Endometrial microvascular endothelial cells (primary cell): ENCODE data around the gene ORAI2. TPM values are rescaled to one million over a fixed set of nuclear protein-coding genes. Genes with fewer than 3 reads are reported as not detected.
"Not testable (repeated sequence)": the region's sequence is repeated elsewhere in the genome, so short reads cannot be mapped to it uniquely, and the experiment has no call there.

Experiments
- in situ Hi-C: cut with HindIII; loops from 2 replicates; pipeline ENCODE4 v1.10.0; 2017; ENCODE audit warnings: low sequenced_read_pairs, low pct_unique_long_range_greater_than_20kb; ENCODE audit errors: inconsistent ontology term
- total RNA-seq: library from RNA; depleted of rRNA; stranded (reverse); fragments of >200 nt; gene quantifications from one replicate; pipeline ENCODE4 v1.2.3, GENCODE V29; 2015; ENCODE audit errors: inconsistent ontology term

The ORAI2 gene
- total RNA-seq, 1 donor from 2014 or later, result 65.0 TPM

DNA sequence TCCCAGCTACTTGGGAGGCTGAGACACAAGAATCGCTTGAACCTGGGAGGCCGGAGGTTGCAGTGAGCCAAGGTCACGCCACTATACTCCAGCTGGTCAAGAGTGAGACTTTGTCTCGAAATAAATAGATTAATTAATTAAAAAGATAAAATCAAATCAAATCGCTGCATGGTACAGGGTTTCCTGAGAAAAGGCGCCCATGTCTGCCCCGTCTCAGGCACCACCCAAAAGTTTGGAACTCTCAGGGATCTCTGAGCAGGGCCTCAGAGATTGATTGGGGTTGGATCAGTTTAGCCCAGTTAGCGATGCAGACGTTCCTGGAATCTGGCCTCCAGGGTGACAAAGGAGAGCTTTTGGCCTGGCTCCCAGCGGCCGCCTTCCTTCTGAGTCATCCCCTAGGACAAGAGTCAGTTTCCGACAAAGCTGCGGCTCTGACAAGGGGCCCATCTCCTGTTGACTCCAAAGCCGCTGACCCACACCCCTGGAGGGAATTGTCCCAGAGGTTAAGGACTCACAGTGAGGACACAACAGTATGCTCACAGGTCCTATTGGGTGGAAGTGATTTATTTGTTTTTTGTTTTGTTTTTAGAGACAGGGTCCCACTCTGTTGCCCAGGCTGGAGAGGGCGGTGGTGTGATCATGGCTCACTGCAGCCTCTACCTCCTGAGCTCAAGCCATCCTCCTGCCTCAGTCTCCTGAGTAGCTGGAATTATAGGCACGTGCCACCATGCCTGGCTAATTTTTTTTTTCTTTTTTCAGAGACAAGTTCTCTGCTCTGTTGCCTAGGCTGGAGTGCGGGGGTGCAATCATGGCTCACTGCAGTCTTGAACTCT is 6.8 kb downstream of the ORAI2 start:
- in situ Hi-C loops, result no loop called here

DNA sequence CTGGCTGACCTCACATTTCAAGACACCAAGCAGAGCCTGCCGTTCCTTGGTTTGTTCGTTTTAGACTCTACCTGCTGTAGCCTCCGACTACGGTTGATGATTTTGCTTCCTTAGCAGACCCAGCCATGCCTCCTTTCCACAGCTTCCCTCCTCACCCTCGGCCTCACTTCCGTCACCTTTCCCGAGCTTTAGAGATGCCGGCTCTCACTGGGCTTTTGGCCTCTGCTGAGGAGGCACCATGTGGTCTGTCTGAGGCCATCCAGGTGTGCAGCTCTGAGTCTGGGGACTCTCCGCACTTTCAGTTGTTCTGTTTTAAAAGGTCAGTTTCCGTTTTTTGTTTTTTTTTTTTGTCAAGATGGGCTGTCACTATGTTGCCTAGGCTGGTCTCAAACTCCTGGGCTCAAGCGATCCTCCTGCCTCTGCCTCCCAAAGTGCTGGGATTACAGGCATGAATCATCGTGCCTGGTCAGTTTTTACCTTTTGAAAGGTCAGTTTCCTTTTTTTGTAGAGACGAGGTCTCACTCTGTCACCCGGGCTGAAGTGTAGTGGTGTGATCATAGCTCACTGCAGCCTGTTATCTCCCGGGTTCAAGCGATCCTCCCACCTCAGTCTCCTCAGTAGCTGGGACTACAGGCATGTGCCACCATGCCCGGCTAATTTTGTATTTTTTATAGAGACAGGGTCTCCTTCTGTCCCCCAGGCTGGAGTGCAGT is 11.7 kb downstream of the ORAI2 start:
- in situ Hi-C loops, result no loop called here

DNA sequence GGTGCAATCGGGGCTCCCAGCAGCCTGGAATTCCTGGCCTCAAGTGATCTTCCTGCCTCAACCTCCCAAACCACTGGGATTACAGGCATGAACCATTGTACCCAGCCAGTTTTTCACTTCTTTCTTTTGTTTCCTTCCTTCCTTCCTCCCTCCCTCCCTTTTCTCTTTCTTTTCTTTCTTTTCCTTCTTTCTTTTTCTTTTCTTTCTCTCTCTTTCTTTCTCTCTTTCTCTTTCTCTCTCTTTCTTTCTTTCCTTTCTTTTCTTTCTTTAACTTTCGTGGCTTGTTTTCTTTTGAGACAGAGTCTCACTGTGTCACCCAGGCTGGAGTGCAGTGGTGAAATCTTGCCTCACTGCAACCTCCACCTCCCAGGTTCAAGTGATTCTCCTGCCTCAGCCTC is 12.3 kb downstream of the ORAI2 start:
- in situ Hi-C loops, result no loop called here

DNA sequence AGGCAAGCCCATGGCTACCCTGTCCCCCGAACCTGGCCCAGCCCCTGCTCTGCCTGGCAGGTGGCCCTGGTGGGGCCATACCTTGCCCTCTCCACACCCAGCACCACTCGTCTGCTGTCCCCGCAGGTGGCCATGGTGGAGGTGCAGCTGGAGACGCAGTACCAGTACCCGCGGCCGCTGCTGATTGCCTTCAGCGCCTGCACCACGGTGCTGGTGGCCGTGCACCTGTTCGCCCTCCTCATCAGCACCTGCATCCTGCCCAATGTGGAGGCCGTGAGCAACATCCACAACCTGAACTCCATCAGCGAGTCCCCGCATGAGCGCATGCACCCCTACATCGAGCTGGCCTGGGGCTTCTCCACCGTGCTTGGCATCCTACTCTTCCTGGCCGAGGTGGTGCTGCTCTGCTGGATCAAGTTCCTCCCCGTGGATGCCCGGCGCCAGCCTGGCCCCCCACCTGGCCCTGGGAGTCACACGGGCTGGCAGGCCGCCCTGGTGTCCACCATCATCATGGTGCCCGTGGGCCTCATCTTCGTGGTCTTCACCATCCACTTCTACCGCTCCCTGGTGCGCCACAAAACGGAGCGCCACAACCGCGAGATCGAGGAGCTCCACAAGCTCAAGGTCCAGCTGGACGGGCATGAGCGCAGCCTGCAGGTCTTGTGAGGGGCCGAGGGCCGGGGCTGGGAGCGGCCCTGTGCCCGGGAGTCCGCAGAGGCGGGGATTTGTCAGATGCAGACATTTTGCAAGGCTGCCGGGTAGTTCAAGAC is 13.2 kb downstream of the ORAI2 start:
- in situ Hi-C loops, result no loop called here

DNA sequence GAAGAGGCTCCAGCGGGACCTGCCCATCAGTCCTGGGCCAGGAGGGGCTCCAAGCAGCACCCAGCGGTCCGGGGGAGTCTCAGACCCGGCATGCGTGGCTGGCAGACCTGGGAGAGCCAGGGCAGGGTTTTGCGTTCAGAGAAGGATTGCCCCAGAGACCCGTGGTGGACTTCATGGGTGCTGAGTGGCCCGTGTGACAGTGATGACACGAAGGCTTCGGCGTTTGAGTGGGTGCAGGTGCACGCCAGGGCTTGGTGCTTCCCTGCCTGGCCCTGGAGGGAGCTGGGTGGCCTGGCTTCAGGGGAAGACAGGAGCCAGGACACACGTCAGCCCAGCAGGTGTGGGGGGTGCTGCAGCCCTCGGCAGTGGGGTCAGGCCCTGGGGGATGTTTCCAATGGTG is 13.9 kb downstream of the ORAI2 start:
- in situ Hi-C loops, result no loop called here

DNA sequence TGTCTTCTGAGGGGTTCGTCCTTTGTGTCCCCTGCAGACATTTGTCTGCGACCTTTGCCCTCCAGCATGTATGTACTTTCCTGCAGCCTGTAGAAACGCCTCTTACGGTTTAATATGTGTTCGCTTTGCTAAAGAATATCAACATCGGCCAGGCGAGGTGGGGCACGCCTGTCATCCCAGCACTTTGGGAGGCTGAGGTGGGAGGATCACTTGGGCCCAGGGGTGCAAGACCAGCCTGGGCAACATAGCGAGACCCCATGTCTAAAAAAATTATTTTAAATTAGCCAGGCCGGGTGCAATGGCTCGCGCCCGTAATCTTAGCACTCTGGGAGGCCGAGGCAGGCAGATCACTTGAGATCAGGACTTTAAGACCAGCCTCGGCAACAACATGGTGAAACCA is 15.8 kb downstream of the ORAI2 start:
- in situ Hi-C loops, result no loop called here

DNA sequence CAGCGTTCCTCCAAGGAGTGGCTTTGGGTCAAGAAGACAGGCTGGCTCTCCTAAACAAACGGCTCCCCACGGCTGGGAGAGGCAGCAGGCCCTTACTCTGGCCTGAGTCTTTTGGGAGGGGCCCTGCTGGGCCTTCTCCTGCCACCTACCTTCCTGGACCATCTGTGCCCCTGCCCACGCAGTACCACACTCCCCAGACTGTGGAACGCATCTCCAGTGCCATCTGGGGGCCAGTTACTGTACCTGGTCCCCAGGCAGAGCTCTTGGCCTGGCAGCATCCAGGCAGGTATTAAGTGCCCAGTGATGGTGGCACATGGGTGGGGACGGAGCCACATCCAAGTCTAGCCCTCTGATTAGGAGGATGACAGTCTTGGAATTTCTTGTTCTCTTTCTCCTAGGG is 16.9 kb downstream of the ORAI2 start:
- in situ Hi-C loops, result no loop called here

DNA sequence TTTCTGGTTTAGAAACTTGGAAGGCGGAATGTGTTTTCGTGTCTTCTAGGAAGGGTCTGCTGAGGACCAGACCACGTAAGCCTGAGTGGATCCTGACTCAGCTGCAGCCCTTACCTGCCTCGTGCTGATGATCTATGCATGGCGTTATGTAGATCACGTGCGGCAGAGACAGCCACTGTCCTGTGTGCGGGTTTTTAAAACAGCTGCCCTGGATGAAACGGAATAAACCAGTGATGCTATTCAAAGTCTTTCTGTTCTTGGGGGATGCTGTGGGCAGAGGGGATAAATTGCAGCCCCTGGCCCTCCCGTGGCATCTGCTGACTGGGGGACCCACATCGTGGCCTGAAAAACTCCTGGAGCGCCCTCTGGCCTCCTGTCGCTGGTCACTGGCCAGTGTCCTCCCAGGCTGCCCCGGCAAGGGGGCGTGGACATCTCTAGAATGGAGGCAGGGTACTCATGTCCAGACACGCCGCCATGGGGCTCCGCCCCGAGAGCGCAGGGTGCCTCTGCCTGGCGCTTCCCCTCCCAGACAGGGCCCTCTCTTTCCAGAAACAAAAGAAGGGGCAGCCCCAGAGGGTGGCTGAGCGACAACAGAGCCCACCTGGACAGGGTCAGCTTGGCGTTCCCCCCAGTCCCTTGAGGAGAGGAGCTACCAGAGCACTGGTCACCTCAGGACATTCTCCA is 18.1 kb downstream of the ORAI2 start:
- in situ Hi-C loops, result no loop called here

DNA sequence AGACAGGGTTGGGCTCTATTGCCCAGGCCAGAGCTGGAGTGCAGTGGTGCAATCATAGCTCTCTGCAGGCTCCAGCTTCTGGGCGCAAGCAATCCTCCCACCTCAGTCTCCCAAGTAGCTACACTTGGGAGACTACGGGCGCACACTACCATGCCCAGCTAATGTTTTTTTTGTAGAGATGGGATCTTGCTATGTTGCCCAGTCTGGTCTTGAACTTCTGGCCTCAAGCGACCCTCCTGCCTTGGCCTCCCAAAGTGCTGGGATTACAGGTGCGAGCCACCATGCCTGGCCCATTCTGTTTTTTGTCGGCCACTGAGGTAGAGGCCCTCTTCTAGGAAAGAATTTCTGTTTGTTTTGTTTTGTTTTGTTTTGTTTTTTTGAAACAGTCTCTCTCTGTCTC is 19.1 kb downstream of the ORAI2 start:
- in situ Hi-C loops, result no loop called here

DNA sequence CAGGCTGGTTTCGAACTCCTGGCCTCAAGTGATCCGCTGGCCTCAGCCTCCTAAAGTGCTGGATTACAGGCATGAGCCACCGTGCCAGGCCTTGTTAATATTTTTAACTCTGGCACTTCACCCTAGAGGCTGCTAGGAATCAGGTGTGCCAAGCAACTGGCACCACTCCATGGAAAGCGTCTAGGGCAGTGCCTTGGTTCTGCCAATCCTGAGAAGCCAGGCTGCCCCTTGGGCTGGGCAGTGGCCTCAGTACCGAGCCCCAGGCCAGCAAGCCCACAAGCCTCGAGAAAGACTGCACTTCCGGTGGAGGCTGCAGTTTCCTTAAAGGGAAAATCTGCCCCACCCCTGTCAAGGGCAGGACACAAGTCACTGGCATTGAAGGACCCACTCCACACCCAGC is 19.9 kb downstream of the ORAI2 start:
- in situ Hi-C loops, result no loop called here

DNA sequence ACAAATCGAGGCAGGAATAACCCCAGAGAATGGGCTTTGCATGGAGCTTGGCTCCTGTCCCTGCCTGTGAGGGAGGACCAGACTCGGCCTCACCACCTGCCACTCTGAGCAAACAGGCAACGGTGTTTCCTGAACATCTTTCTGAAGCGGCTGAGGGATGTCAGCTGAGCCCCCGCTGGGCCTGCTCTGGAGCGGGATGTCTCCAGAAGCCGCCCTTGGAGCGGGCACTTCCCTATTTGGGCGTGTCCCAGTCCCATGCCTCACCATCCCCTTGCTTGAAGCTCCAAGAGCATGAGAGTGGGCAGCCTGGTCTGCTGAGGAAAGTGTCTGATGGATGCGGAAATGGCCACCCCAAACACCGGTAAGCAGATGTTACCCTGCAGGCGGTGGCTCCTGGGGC is 21.1 kb downstream of the ORAI2 start:
- in situ Hi-C loops, result no loop called here

DNA sequence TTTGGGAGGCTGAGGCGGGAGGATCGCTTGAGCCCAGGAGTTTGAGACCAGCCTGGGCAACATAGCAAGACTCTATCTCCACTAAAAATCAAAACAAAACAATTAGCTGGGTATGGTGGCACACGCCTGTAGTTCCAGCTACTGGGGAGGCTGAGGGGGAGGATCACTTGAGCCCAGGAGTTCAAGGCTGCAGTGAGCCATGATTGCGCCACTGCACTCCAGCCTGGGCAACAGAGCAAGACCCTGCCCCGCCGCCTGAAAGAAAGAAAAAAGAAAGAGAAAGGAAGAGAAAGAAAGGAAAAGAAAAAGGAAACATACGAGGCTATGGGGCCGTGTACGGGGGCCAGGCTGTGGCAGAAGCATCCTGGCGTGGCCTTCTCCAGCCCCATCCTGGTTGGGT is 21.6 kb downstream of the ORAI2 start:
- in situ Hi-C loops, result not testable (repeated sequence)

DNA sequence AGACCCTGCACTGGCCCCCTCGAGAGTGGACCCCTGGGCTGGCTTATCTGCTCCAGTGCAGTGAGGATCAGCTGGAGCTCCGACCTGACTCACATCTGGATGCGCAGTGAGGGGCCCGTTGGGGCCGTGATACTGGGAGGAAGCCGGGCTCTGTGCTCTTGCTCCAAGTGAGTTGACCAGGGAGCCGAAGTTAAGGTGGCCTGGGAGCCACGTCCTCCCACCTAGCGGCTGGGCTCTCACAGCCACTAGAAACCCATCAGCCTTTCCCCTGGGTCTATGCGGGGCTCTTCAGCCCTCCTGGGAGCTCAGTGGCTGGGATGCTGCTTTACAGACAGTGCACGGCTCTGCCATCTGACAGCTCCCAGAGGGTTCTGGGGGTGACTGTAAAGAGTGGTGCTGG is 22.2 kb downstream of the ORAI2 start:
- in situ Hi-C loops, result no loop called here

DNA sequence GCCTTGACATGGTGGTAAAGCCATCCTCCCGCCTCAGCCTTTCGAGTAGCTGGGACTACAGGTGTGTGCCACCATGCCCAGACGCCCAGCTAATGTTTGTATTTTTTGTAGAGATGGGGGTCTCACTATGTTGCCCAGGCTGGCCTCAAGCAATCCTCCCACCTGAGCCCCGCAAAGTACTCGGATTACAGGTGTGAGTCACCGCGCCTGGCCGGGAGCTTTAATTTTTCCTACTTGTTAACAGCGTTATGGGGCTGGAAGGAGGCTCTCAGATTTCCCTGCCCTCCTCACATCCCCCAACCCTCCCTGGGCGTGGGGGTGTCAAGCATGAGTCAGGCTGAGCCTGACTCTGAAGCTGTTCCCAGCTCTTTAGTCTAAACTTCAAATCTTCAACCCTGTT is 23.0 kb downstream of the ORAI2 start:
- in situ Hi-C loops, result no loop called here

DNA sequence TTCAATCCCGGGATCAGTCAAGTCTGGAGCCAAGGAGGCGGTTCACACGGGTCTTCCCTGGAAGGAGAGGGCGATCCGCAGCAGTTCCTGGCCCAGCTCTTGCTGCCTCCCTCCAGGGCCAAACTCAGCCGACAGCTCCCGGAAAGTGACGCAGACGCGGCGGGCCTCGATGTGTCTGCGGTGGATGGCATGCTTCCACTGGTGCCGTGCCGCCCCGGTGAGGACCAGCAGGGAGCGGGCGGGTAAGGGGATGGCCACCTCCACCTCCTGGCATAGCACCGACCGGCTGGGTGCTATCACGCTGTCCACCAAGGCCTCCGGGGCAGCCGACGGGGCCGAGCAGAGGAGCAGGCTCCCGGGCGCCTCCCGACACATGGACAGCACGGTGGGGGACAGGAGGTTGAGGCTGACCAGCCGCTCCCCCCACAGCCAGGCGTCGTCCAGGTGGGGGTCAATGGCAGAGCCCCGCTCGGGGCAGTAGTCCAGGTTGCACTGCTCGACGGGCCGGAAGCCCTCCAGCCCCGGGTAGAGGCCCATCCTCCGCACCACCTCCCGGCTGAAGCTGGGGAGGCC is 24.1 kb downstream of the ORAI2 start:
- in situ Hi-C loops, result no loop called here

DNA sequence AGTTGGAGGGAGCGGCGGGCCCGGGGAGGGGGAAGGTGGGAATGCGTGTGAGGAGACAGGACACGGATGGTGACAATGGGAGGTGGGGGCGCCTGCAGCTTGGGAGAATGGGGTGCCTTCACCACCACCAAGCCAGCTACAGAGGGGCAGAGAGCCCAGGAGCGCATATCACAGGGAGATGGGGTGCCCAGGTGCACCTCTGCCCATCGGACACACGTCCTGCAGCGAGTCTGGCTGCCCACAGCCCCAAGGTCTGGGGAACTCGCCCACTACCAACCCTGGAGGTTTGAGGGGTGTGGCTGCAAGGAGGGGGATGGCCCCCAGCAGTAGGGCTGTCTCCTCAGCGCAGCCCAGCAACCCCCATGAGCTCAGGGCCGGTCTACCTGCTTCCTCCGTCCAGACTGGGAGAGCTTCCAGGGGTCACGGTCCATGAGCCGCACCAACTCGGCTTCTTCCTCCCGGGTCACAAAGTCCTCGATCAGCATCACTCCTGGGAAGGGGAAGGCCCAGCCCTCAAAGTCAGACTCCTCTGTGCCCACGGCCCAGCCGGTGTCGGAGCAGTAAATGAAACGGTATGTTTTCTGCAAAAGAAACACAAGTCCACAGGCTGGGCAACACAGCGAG is 26.0 kb downstream of the ORAI2 start:
- in situ Hi-C loops, result no loop called here

DNA sequence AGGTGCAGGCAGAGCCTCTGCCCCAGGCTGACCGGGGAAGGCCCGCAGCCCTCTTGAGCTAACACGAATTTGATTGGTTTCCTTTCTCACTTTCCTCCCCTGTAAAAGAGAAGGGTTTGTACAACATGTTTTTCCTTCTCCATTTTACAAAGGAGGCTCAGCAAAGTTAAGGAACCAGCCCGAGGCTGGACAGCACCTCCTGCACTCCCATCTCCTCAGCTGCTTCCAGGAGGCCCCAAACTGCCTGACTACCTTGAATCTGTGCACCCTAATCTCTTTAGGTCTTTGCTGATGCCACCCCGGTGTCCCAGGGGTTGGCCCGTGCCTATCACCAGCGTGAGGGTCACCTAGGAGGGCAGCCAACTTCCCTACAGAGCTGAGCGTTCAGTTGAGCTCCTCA is 27.1 kb downstream of the ORAI2 start:
- in situ Hi-C loops, result no loop called here

DNA sequence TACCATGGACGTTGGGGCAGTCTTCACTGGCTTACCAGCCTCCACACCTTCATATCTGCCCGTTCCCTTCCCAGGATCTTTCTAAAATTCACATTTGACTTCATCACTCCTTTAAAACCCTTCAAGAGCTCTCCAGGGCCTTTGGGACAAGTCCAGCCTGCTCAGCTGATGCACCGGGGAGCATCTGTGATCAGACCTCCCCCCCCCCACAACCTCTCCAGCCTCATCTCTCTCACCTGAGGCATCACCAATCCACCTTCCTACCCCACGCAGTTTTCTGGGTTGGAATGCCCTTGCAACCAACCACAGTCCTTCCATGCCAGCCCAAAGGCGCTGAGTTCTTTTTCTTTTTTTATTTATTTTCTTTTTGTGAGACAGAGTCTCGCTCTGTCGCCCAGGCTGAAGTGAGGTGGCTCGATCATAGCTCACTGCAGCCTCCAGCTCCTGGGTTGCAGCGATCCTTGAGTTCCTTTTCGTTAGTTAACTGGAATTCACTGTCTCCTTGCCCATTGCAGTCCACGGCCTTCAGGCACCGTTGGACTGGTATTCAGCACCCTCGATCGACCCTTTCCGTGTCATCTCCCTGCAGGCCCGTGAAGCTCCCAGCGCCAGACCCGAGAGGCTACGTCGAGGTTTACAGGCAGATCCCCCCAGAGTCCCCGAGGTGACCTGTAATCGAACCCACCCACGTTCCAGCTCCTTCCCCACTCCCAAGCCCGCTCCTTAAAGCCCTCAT is 30.6 kb downstream of the ORAI2 start:
- in situ Hi-C loops, result no loop called here
